Lower lobe of right lung (tissue), 2 donors: ENCODE results near the gene MR1. TPM values are rescaled to one million over a fixed set of nuclear protein-coding genes. Genes with fewer than 3 reads are reported as not detected.

Experiments
- ATAC-seq, 2 donors: fragments of 200-7000 bp; cut with Tn5 transposase; one replicate each; pipeline ENCODE4 v1.9.1; 2020 to 2022; ENCODE audit warnings: mild to moderate bottlenecking in 2 of 2, moderate library complexity in 2 of 2
- DNase-seq: peaks from one replicate; pipeline ENCODE4 v3.0.0-alpha.2; 2020
- H3K27ac ChIP-seq: fragments of 200-600 bp; one replicate; pipeline ENCODE4 v1.8.0; 2022
- H3K27me3 ChIP-seq: fragments of 200-600 bp; one replicate; pipeline ENCODE4 v1.8.0; 2022; ENCODE audit warnings: low read depth
- H3K36me3 ChIP-seq: fragments of 200-600 bp; one replicate; pipeline ENCODE4 v1.8.0; 2022; ENCODE audit warnings: mild to moderate bottlenecking
- H3K4me1 ChIP-seq: fragments of 200-600 bp; one replicate; pipeline ENCODE4 v1.8.0; 2022
- H3K4me3 ChIP-seq: fragments of 200-600 bp; one replicate; pipeline ENCODE4 v1.8.0; 2022; ENCODE audit warnings: mild to moderate bottlenecking
- H3K9me3 ChIP-seq: fragments of 200-600 bp; one replicate; pipeline ENCODE4 v1.8.0; 2022
- CTCF ChIP-seq: fragments of 200-600 bp; IDR thresholded peaks from one replicate; pipeline ENCODE4 v1.8.0; 2022; ENCODE audit warnings: antibody characterized with exemption, mild to moderate bottlenecking
- intact Hi-C: fragments of 100-400 bp; cut with DNase I; formaldehyde crosslinking; loops from one replicate; pipeline ENCODE4 v1.11.0; 2022
- total RNA-seq: library from RNA; stranded (reverse); fragmentation: NEBNext Ultra II Directional; extraction: Animal tissue kit (Norgen Biotek cat#: 25700); gene quantifications from one replicate; pipeline ENCODE4 v1.2.1, GENCODE V29; 2021
- donor health status: DM: no; HTN: yes; CAD: no; lungs with severe emphysema.

Gene MR1
- total RNA-seq, 1 donor from 2014 or later, result 61.4 TPM

GRCh38 chr1:181014477-181015250 lies 19.1 kb upstream of the MR1 start:
- ATAC-seq (peak; percentile 47 to 56), DNase-seq (no peak)
- H3K4me3 ChIP-seq, result no peak overlapping the region
- intact Hi-C loops, result no loop called here
- H3K9me3 ChIP-seq, result no peaks in the 10 kb centered on the region
- no peak for TF ChIP-seq CTCF
- peak overlapping the region; percentile 37 for H3K27ac ChIP-seq
- H3K4me1 ChIP-seq, result peaks cover 54% of the 10 kb centered on the region
- H3K36me3 ChIP-seq, result no peaks in the 10 kb centered on the region
- no peaks in the 10 kb centered on the region for H3K27me3 ChIP-seq

- peaks cover 58% of the 10 kb centered on the region for H3K4me1 ChIP-seq
- ATAC-seq (peak; percentile 61 to 68), DNase-seq (no peak)
- H3K27me3 ChIP-seq, result no peaks in the 10 kb centered on the region
- no peaks in the 10 kb centered on the region for H3K36me3 ChIP-seq
- TF ChIP-seq CTCF, result no peak
- no peak overlapping the region for H3K4me3 ChIP-seq
- H3K9me3 ChIP-seq, result no peaks in the 10 kb centered on the region
- H3K27ac ChIP-seq, result peak overlapping the region; percentile 37
- intact Hi-C loops, result no loop called here
Measured at GRCh38 chr1:181015251-181015615, 18.6 kb upstream of the MR1 start.

GRCh38 chr1:181016563-181016962 lies 17.2 kb upstream of the MR1 start:
- no peak for DNase-seq
- intact Hi-C loops, result no loop called here
- H3K4me3 ChIP-seq, result no peak overlapping the region
- peaks cover 58% of the 10 kb centered on the region for H3K4me1 ChIP-seq
- no peaks in the 10 kb centered on the region for H3K36me3 ChIP-seq
- no peaks in the 10 kb centered on the region for H3K27me3 ChIP-seq
- no peak for TF ChIP-seq CTCF
- no peak for ATAC-seq
- no peak overlapping the region for H3K27ac ChIP-seq
- no peaks in the 10 kb centered on the region for H3K9me3 ChIP-seq

- no peak for TF ChIP-seq CTCF
- DNase-seq (no peak), ATAC-seq (no peak)
- H3K4me3 ChIP-seq, result no peak overlapping the region
- H3K9me3 ChIP-seq, result no peaks in the 10 kb centered on the region
- no peak overlapping the region for H3K27ac ChIP-seq
- intact Hi-C loops, result no loop called here
- H3K4me1 ChIP-seq, result peaks cover 40% of the 10 kb centered on the region
- H3K27me3 ChIP-seq, result no peaks in the 10 kb centered on the region
- H3K36me3 ChIP-seq, result no peaks in the 10 kb centered on the region
Measured at GRCh38 chr1:181018901-181019681, 14.7 kb upstream of the MR1 start.

- peak overlapping the region; percentile 94 for H3K4me3 ChIP-seq
- H3K9me3 ChIP-seq, result no peaks in the 10 kb centered on the region
- no peaks in the 10 kb centered on the region for H3K27me3 ChIP-seq
- H3K4me1 ChIP-seq, result peaks cover 33% of the 10 kb centered on the region
- TF ChIP-seq CTCF, result no peak
- intact Hi-C loops, result no loop called here
- DNase-seq (no peak), ATAC-seq (no peak)
- H3K36me3 ChIP-seq, result no peaks in the 10 kb centered on the region
- H3K27ac ChIP-seq, result peak overlapping the region; percentile 91
Measured at GRCh38 chr1:181021159-181021558, 12.6 kb upstream of the MR1 start.
